Stomach smooth muscle (tissue), 2 donors: ENCODE data around the gene TGM5.
"Not testable (repeated sequence)": the region's sequence is repeated elsewhere in the genome, so short reads cannot be mapped to it uniquely, and the experiment has no call there.

Experiments used
- H3K27ac ChIP-seq: one replicate; pipeline ENCODE4 v1.7.0; 2013; ENCODE audit warnings: mild to moderate bottlenecking, low read length, inconsistent platforms
- H3K27me3 ChIP-seq, 2 donors: one replicate each; pipeline ENCODE4 v1.7.0; 2013; ENCODE audit warnings: low read length in 2 of 2; ENCODE audit not compliant: insufficient read depth in 2 of 2, control insufficient read depth in 1 of 2
- H3K36me3 ChIP-seq, 2 donors: one replicate each; pipeline ENCODE4 v1.7.0; 2013; ENCODE audit warnings: low read length in 2 of 2; ENCODE audit not compliant: control insufficient read depth in 2 of 2, insufficient read depth in 2 of 2
- H3K4me1 ChIP-seq: one replicate; pipeline ENCODE4 v1.7.0; 2013; ENCODE audit warnings: low read length; ENCODE audit not compliant: control insufficient read depth, insufficient read depth
- H3K4me3 ChIP-seq, 2 donors: one replicate each; pipeline ENCODE4 v1.7.0; 2013; ENCODE audit warnings: low read length in 2 of 2
- H3K9ac ChIP-seq, 2 donors: one replicate each; pipeline ENCODE4 v1.7.0; 2013; ENCODE audit warnings: low read length in 2 of 2, mild to moderate bottlenecking in 1 of 2
- H3K9me3 ChIP-seq, 2 donors: one replicate each; pipeline ENCODE4 v1.7.0; 2013; ENCODE audit warnings: low read length in 2 of 2; ENCODE audit not compliant: control insufficient read depth in 2 of 2
- donor health status: healthy.
- donor health status: Pancreatic carcinoma.

TGM5 gene

GRCh38 chr15:43207024-43207423 lies 59.7 kb downstream of the TGM5 start:
- Histone ChIP-seq H3K9me3 (no peaks in the 10 kb centered on the region), H3K4me1 (no peaks in the 10 kb centered on the region), H3K36me3 (no peaks in the 10 kb centered on the region), H3K9ac (no peak overlapping the region), H3K27ac (no peak overlapping the region), H3K4me3 (no peak overlapping the region), H3K27me3 (peaks cover 11 to 16% of the 10 kb centered on the region in 2 donors)

- Histone ChIP-seq H3K27me3 (peaks cover 11 to 16% of the 10 kb centered on the region in 2 donors), H3K27ac (no peak overlapping the region), H3K4me3 (no peak overlapping the region), H3K4me1 (no peaks in the 10 kb centered on the region), H3K9me3 (no peaks in the 10 kb centered on the region), H3K36me3 (no peaks in the 10 kb centered on the region), H3K9ac (no peak overlapping the region)
These were observed 60.7 kb downstream of the TGM5 start for GRCh38 chr15:43206054-43206453.

- H3K4me1 ChIP-seq = no peaks in the 10 kb centered on the region
- H3K9ac ChIP-seq = no peak overlapping the region
- peaks cover 6 to 7% of the 10 kb centered on the region in 2 donors for H3K27me3 ChIP-seq
These were observed 62.5 kb downstream of the TGM5 start for GRCh38 chr15:43204016-43204901.

GRCh38 chr15:43199945-43200488 lies 66.7 kb downstream of the TGM5 start:
- Histone ChIP-seq H3K4me3 (no peak overlapping the region), H3K9me3 (no peaks in the 10 kb centered on the region), H3K4me1 (no peaks in the 10 kb centered on the region), H3K36me3 (peaks cover 2 to 11% of the 10 kb centered on the region in 2 donors), H3K27ac (no peak overlapping the region), H3K27me3 (no peaks in the 10 kb centered on the region), H3K9ac (no peak overlapping the region)

More at GRCh38 chr15:43204016-43204901, 62.5 kb downstream of the TGM5 start:
- Histone ChIP-seq H3K36me3 (no peaks in the 10 kb centered on the region), H3K27ac (no peak overlapping the region), H3K9me3 (no peaks in the 10 kb centered on the region), H3K4me3 (no peak overlapping the region)

- Histone ChIP-seq H3K9me3 (no peaks in the 10 kb centered on the region), H3K36me3 (peaks cover 10 to 16% of the 10 kb centered on the region in 2 donors)
These were observed 67.7 kb downstream of the TGM5 start for GRCh38 chr15:43198992-43199391.

GRCh38 chr15:43198556-43198955 lies 68.2 kb downstream of the TGM5 start:
- H3K27me3 ChIP-seq, H3K4me1 ChIP-seq, H3K9me3 ChIP-seq, H3K4me3 ChIP-seq, H3K27ac ChIP-seq, H3K9ac ChIP-seq: not testable (repeated sequence)
- peaks cover 12 to 17% of the 10 kb centered on the region in 2 donors for H3K36me3 ChIP-seq

More at GRCh38 chr15:43198992-43199391, 67.7 kb downstream of the TGM5 start:
- Histone ChIP-seq H3K9ac (no peak overlapping the region), H3K4me3 (no peak overlapping the region), H3K27ac (no peak overlapping the region), H3K4me1 (no peaks in the 10 kb centered on the region), H3K27me3 (no peaks in the 10 kb centered on the region)

GRCh38 chr15:43197773-43198172 lies 69.0 kb downstream of the TGM5 start:
- not testable (repeated sequence) for H3K9ac ChIP-seq, H3K9me3 ChIP-seq, H3K4me1 ChIP-seq, H3K27ac ChIP-seq, H3K27me3 ChIP-seq, H3K4me3 ChIP-seq
- H3K36me3 ChIP-seq = peaks cover 16 to 22% of the 10 kb centered on the region in 2 donors

- Histone ChIP-seq H3K36me3 (peaks cover 24 to 26% of the 10 kb centered on the region in 2 donors), H3K4me1 (no peaks in the 10 kb centered on the region), H3K9ac (no peak overlapping the region), H3K9me3 (no peaks in the 10 kb centered on the region), H3K4me3 (no peak overlapping the region), H3K27ac (no peak overlapping the region), H3K27me3 (no peaks in the 10 kb centered on the region)
These were observed 69.8 kb downstream of the TGM5 start for GRCh38 chr15:43196760-43197548.

GRCh38 chr15:43194795-43195194 lies 71.9 kb downstream of the TGM5 start:
- Histone ChIP-seq H3K9me3 (no peaks in the 10 kb centered on the region), H3K9ac (no peak overlapping the region), H3K36me3 (peaks cover 40 to 44% of the 10 kb centered on the region in 2 donors), H3K4me1 (no peaks in the 10 kb centered on the region), H3K27ac (no peak overlapping the region), H3K27me3 (no peaks in the 10 kb centered on the region), H3K4me3 (no peak overlapping the region)

GRCh38 chr15:43193710-43194109 lies 73.0 kb downstream of the TGM5 start:
- Histone ChIP-seq H3K36me3 (peaks cover 45 to 50% of the 10 kb centered on the region in 2 donors), H3K27ac (no peak overlapping the region), H3K4me3 (no peak overlapping the region)

More at GRCh38 chr15:43193710-43194109, 73.0 kb downstream of the TGM5 start:
- no peaks in the 10 kb centered on the region for H3K27me3 ChIP-seq
- no peaks in the 10 kb centered on the region for H3K4me1 ChIP-seq
- H3K9me3 ChIP-seq = no peaks in the 10 kb centered on the region
- no peak overlapping the region for H3K9ac ChIP-seq
